Measurements from ENCODE around the gene TASP1. TPM values are rescaled to one million over a fixed set of nuclear protein-coding genes. Genes with fewer than 3 reads are reported as not detected.

TASP1 gene
- total and polyA plus RNA-seq, 2 donors = 19.9 to 23.3 TPM

- 97% methylated on average over 1 of the region's 1 CpG for WGBS
- no peak overlapping the region for H3K27ac ChIP-seq (ENCODE audit: low read depth in 1 of 2, low read length in 1 of 2)
- no peak overlapping the region for H3K4me3 ChIP-seq (ENCODE audit: low read length in 2 of 2)
- H3K36me3 ChIP-seq (ENCODE audit: control insufficient read depth in 2 of 2, insufficient read depth in 2 of 2, low read length in 1 of 2) = peaks cover 0 to 3% of the 10 kb centered on the region in 2 donors
- H3K9me3 ChIP-seq (ENCODE audit: control insufficient read depth in 2 of 2, insufficient read depth in 1 of 2, low read length in 1 of 2) = no peaks in the 10 kb centered on the region
- no peak for DNase-seq (ENCODE audit: low read depth in 6 of 9, low spot score in 9 of 9)
- H3K27me3 ChIP-seq (ENCODE audit: control insufficient read depth in 2 of 2, insufficient read depth in 1 of 2, low read length in 1 of 2) = no peaks in the 10 kb centered on the region
- H3K4me1 ChIP-seq (ENCODE audit: control insufficient read depth in 2 of 2, insufficient read depth in 2 of 2, low read length in 2 of 2) = peaks cover 0 to 3% of the 10 kb centered on the region in 2 donors
Observed at GRCh38 chr20:13457487-13457886, 181.2 kb downstream of the TASP1 start.

GRCh38 chr20:13455713-13456112, 183.0 kb downstream of the TASP1 start:
- H3K9me3 ChIP-seq (ENCODE audit: control insufficient read depth in 2 of 2, insufficient read depth in 1 of 2, low read length in 1 of 2) = no peaks in the 10 kb centered on the region
- no peak for DNase-seq (ENCODE audit: low read depth in 6 of 9, low spot score in 9 of 9)

GRCh38 chr20:13453367-13453766, 185.4 kb downstream of the TASP1 start:
- Histone ChIP-seq H3K27me3 (ENCODE audit: control insufficient read depth in 2 of 2, insufficient read depth in 1 of 2, low read length in 1 of 2) (no peaks in the 10 kb centered on the region), H3K4me1 (ENCODE audit: control insufficient read depth in 2 of 2, insufficient read depth in 2 of 2, low read length in 2 of 2) (peaks cover 0 to 3% of the 10 kb centered on the region in 2 donors)
- WGBS = over 99% methylated on average over 2 of the region's 2 CpGs

More at GRCh38 chr20:13455713-13456112, 183.0 kb downstream of the TASP1 start:
- Histone ChIP-seq H3K4me1 (ENCODE audit: control insufficient read depth in 2 of 2, insufficient read depth in 2 of 2, low read length in 2 of 2) (peaks cover 0 to 3% of the 10 kb centered on the region in 2 donors), H3K27ac (ENCODE audit: low read depth in 1 of 2, low read length in 1 of 2) (no peak overlapping the region), H3K4me3 (ENCODE audit: low read length in 2 of 2) (no peak overlapping the region), H3K27me3 (ENCODE audit: control insufficient read depth in 2 of 2, insufficient read depth in 1 of 2, low read length in 1 of 2) (no peaks in the 10 kb centered on the region), H3K36me3 (ENCODE audit: control insufficient read depth in 2 of 2, insufficient read depth in 2 of 2, low read length in 1 of 2) (peaks cover 0 to 3% of the 10 kb centered on the region in 2 donors)
- 99% methylated on average over 3 of the region's 3 CpGs for WGBS

GRCh38 chr20:13452470-13453124, 186.1 kb downstream of the TASP1 start:
- Histone ChIP-seq H3K4me3 (ENCODE audit: low read length in 2 of 2) (no peak overlapping the region), H3K4me1 (ENCODE audit: control insufficient read depth in 2 of 2, insufficient read depth in 2 of 2, low read length in 2 of 2) (peaks cover 0 to 3% of the 10 kb centered on the region in 2 donors), H3K27ac (ENCODE audit: low read depth in 1 of 2, low read length in 1 of 2) (no peak overlapping the region), H3K27me3 (ENCODE audit: control insufficient read depth in 2 of 2, insufficient read depth in 1 of 2, low read length in 1 of 2) (no peaks in the 10 kb centered on the region), H3K36me3 (ENCODE audit: control insufficient read depth in 2 of 2, insufficient read depth in 2 of 2, low read length in 1 of 2) (peaks cover 0 to 3% of the 10 kb centered on the region in 2 donors), H3K9me3 (ENCODE audit: control insufficient read depth in 2 of 2, insufficient read depth in 1 of 2, low read length in 1 of 2) (no peaks in the 10 kb centered on the region)
- 99% methylated on average over 3 of the region's 3 CpGs for WGBS
- no peak for DNase-seq (ENCODE audit: low read depth in 6 of 9, low spot score in 9 of 9)

More at GRCh38 chr20:13453367-13453766, 185.4 kb downstream of the TASP1 start:
- Histone ChIP-seq H3K9me3 (ENCODE audit: control insufficient read depth in 2 of 2, insufficient read depth in 1 of 2, low read length in 1 of 2) (no peaks in the 10 kb centered on the region), H3K27ac (ENCODE audit: low read depth in 1 of 2, low read length in 1 of 2) (no peak overlapping the region), H3K4me3 (ENCODE audit: low read length in 2 of 2) (no peak overlapping the region), H3K36me3 (ENCODE audit: control insufficient read depth in 2 of 2, insufficient read depth in 2 of 2, low read length in 1 of 2) (peaks cover 0 to 3% of the 10 kb centered on the region in 2 donors)
- DNase-seq (ENCODE audit: low read depth in 6 of 9, low spot score in 9 of 9) = no peak

GRCh38 chr20:13449868-13450434, 188.8 kb downstream of the TASP1 start:
- no peaks in the 10 kb centered on the region for H3K9me3 ChIP-seq (ENCODE audit: control insufficient read depth in 2 of 2, insufficient read depth in 1 of 2, low read length in 1 of 2)
- no peaks in the 10 kb centered on the region for H3K27me3 ChIP-seq (ENCODE audit: control insufficient read depth in 2 of 2, insufficient read depth in 1 of 2, low read length in 1 of 2)

GRCh38 chr20:13447385-13448180, 191.1 kb downstream of the TASP1 start:
- Histone ChIP-seq H3K4me1 (ENCODE audit: control insufficient read depth in 2 of 2, insufficient read depth in 2 of 2, low read length in 2 of 2) (peaks cover 3 to 5% of the 10 kb centered on the region in 2 donors), H3K27me3 (ENCODE audit: control insufficient read depth in 2 of 2, insufficient read depth in 1 of 2, low read length in 1 of 2) (no peaks in the 10 kb centered on the region), H3K9me3 (ENCODE audit: control insufficient read depth in 2 of 2, insufficient read depth in 1 of 2, low read length in 1 of 2) (no peaks in the 10 kb centered on the region), H3K27ac (ENCODE audit: low read depth in 1 of 2, low read length in 1 of 2) (peak overlapping the region; percentile 10 to 62), H3K4me3 (ENCODE audit: low read length in 2 of 2) (no peak overlapping the region), H3K36me3 (ENCODE audit: control insufficient read depth in 2 of 2, insufficient read depth in 2 of 2, low read length in 1 of 2) (no peaks in the 10 kb centered on the region)
- DNase-seq (ENCODE audit: low read depth in 6 of 9, low spot score in 9 of 9) = peak; percentile 4 to 69 (median 18)

More at GRCh38 chr20:13449868-13450434, 188.8 kb downstream of the TASP1 start:
- Histone ChIP-seq H3K4me1 (ENCODE audit: control insufficient read depth in 2 of 2, insufficient read depth in 2 of 2, low read length in 2 of 2) (peaks cover 5 to 6% of the 10 kb centered on the region in 2 donors), H3K4me3 (ENCODE audit: low read length in 2 of 2) (no peak overlapping the region), H3K36me3 (ENCODE audit: control insufficient read depth in 2 of 2, insufficient read depth in 2 of 2, low read length in 1 of 2) (peaks cover 0 to 3% of the 10 kb centered on the region in 2 donors), H3K27ac (ENCODE audit: low read depth in 1 of 2, low read length in 1 of 2) (no peak overlapping the region)
- 95% methylated on average over 3 of the region's 3 CpGs for WGBS
- no peak for DNase-seq (ENCODE audit: low read depth in 6 of 9, low spot score in 9 of 9)

- Histone ChIP-seq H3K4me1 (ENCODE audit: control insufficient read depth in 2 of 2, insufficient read depth in 2 of 2, low read length in 2 of 2) (peaks cover 3 to 5% of the 10 kb centered on the region in 2 donors), H3K4me3 (ENCODE audit: low read length in 2 of 2) (no peak overlapping the region), H3K9me3 (ENCODE audit: control insufficient read depth in 2 of 2, insufficient read depth in 1 of 2, low read length in 1 of 2) (no peaks in the 10 kb centered on the region), H3K27me3 (ENCODE audit: control insufficient read depth in 2 of 2, insufficient read depth in 1 of 2, low read length in 1 of 2) (no peaks in the 10 kb centered on the region), H3K36me3 (ENCODE audit: control insufficient read depth in 2 of 2, insufficient read depth in 2 of 2, low read length in 1 of 2) (no peaks in the 10 kb centered on the region), H3K27ac (ENCODE audit: low read depth in 1 of 2, low read length in 1 of 2) (no peak overlapping the region)
- no peak for DNase-seq (ENCODE audit: low read depth in 6 of 9, low spot score in 9 of 9)
- 98% methylated on average over 2 of the region's 2 CpGs for WGBS
Observed at GRCh38 chr20:13443690-13444089, 195.0 kb downstream of the TASP1 start.

- H3K4me3 ChIP-seq (ENCODE audit: low read length in 2 of 2) = no peak overlapping the region
- H3K9me3 ChIP-seq (ENCODE audit: control insufficient read depth in 2 of 2, insufficient read depth in 1 of 2, low read length in 1 of 2) = no peaks in the 10 kb centered on the region
- 97% methylated on average over 1 of the region's 1 CpG for WGBS
- H3K27ac ChIP-seq (ENCODE audit: low read depth in 1 of 2, low read length in 1 of 2) = no peak overlapping the region
- peaks cover 3 to 5% of the 10 kb centered on the region in 2 donors for H3K4me1 ChIP-seq (ENCODE audit: control insufficient read depth in 2 of 2, insufficient read depth in 2 of 2, low read length in 2 of 2)
- no peaks in the 10 kb centered on the region for H3K27me3 ChIP-seq (ENCODE audit: control insufficient read depth in 2 of 2, insufficient read depth in 1 of 2, low read length in 1 of 2)
- H3K36me3 ChIP-seq (ENCODE audit: control insufficient read depth in 2 of 2, insufficient read depth in 2 of 2, low read length in 1 of 2) = no peaks in the 10 kb centered on the region
- no peak for DNase-seq (ENCODE audit: low read depth in 6 of 9, low spot score in 9 of 9)
Observed at GRCh38 chr20:13442986-13443385, 195.7 kb downstream of the TASP1 start.

- Histone ChIP-seq H3K4me3 (ENCODE audit: low read length in 2 of 2) (no peak overlapping the region), H3K36me3 (ENCODE audit: control insufficient read depth in 2 of 2, insufficient read depth in 2 of 2, low read length in 1 of 2) (no peaks in the 10 kb centered on the region), H3K4me1 (ENCODE audit: control insufficient read depth in 2 of 2, insufficient read depth in 2 of 2, low read length in 2 of 2) (no peaks in the 10 kb centered on the region), H3K27ac (ENCODE audit: low read depth in 1 of 2, low read length in 1 of 2) (no peak overlapping the region), H3K9me3 (ENCODE audit: control insufficient read depth in 2 of 2, insufficient read depth in 1 of 2, low read length in 1 of 2) (no peaks in the 10 kb centered on the region), H3K27me3 (ENCODE audit: control insufficient read depth in 2 of 2, insufficient read depth in 1 of 2, low read length in 1 of 2) (no peaks in the 10 kb centered on the region)
- no peak for DNase-seq (ENCODE audit: low read depth in 6 of 9, low spot score in 9 of 9)
Observed at GRCh38 chr20:13441388-13441787, 197.3 kb downstream of the TASP1 start.

All from thymus (tissue), 11 donors.